CMK (cell line): Measurements from ENCODE around the gene THSD7A.

Experiments used
- DNase-seq: peaks from one replicate; pipeline ENCODE4 v3.0.0-alpha.2; 2010; ENCODE audit warnings: low read depth

THSD7A gene

DNA sequence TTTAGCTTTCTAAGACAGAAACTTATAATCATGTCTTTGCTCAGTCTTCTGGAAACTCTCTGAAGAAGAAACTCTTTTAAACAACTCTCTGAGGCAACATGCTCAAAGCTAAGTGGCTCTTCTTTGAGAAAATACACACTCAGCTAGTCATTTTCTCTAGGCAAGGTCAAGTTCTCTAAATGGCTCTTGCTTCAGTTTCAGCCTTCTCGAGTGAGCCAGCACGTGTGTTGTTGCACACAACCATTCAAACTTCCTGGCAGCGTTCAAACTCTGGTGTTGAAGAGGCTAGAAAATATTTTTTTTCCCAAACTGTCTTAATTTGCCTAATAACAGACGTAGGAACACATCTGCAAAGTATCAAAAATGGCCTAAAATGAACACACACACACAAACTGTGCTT is 129.1 kb downstream of the THSD7A start:
- no peak for DNase-seq

DNA sequence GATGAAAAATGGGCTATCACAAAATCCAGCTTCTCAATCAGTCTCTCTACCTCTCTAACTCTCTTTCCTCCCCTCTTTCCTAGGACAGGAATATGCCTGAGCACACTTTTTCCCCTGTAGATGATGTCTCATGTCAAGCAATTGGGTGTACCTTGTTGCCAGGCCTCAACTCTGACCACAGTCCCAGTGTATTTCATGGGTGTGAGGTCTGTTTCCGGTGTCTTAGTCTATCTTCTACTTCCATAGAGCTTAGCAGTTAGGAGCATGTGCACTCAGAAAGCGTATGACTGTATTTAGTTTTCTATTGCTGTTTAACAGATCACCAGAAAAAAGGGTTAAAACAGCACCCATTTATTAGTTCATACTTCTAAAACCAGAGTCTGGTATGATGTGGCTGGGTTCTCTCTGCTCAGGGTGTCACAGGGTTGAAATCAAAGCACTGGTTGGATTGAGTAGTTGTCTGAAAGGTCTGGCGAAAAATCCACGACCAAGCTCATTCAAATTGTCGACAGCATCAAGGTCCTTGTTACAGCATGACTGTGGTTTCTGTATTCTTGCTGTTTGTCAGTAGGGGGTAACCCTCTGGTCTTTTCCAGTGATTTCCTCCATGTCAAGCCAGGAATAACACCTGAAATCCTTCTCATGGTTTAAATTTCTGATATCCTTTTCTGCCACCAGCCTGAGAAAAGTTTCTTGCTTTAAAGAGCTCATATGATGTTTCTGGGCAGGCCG is 130.0 kb downstream of the THSD7A start:
- DNase-seq = no peak

DNA sequence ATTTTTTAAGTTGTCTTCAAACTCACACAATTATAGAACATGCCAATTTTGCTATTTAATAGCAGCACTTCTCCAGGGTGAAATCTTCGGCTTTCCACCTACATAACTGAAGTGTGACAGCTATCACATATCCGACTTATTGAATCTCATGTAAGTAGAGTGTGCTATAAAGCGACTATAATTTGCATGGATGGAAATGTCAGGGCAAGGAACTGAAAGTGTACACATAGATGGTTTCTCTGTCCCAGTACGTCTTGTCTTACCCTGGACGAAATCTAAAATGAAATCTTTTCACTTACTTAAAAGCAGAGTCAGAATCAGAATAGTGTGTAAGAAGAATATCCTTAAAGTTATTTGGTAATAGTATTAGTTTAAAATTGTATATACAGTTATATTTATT is 132.3 kb downstream of the THSD7A start:
- no peak for DNase-seq

DNA sequence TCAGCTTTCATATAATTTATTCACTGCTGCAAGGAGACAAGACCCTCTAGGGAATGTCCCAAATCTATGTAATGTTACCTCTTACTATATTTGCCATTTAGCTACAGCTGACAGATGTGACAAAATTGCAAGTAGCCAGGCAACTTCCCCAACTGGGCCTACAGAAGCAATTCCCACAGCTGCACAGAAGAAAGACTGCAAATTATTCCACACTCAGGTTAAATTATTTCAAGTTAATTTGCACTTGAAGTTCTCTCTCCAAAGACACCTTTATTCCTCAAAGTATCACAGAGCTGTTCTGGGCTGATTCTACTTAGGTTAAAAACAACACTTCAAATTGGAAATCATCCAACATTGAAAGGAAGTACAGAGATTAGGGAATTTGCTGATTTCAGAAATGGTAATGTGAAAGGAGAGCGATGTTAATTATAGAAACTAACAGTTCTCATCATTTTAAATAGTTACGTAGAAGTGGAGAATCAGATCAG is 133.6 kb downstream of the THSD7A start:
- DNase-seq = no peak

DNA sequence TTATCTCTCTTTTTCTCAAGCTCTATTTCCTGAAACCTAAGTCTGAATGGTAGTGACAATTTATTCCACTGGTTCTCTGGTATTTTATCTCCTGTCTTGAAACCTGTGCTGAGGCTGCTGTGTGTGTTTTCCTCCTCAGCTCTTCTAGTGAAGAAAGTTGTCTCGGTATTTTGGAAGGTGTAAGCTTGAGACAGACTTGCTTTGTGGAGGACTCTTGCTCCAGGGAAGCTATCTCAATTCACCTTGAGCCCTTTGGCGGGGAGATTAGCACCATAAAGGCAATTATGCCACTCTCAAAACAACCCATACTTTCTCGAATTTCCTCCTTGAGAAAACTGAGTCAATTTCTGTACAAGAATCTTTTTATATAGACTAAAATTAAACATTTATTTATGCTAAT is 141.6 kb downstream of the THSD7A start:
- no peak for DNase-seq

DNA sequence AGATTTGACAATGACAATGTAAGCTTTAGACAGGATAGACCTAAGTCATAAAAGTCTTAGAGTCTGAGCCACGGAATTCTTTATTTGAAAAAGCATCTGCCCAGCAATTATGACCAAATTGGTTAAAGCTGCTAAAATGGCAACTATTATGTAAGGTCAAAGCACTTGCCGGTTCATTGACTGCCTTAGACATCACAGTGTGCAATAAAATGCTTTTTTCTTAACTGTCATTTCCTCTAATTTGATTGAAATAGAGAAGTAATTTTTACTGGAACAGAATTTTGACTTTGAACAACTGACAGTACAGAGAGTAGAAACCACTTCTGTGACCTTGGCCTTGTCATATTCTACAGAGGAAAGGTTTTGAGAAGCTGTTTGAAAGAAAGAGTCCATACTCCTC is 142.9 kb downstream of the THSD7A start:
- DNase-seq = no peak

DNA sequence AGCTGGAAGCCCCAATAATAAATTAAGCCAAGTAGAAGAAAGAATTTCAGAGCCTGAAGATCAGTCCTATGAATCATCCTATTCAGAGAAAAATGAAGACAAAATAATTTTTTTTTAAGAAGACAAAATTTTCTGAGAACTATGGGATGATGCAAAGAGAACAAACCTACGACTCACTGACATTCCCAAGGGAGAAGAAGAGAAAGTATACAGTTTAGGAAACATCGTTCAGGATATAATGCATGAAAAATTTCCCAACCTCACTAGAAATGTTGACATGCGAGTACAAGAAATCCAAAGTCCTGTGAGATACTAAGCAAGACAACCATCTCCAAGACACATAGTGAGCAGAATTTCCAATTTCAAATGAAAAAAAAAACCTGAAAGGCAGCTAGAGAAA is 150.5 kb downstream of the THSD7A start:
- DNase-seq = no peak

DNA sequence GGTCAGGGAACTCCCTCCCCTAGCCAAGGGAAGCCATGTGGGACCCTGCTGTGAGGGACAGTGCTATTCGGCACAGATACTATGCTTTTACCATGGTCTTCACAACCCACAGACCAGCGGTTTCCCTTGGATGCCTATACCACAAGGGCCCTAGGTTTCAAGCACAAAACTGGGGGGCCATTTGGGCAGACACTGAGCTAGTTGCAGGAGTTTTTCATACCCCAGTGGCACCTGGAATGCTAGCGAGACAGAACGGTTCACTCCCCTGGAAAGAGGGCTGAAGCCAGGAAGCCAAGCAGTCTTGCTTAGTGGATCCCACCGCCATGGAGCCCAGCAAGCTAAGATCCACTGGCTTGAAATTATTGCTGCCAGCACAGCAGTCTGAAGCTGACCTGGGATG is 156.8 kb downstream of the THSD7A start:
- DNase-seq = no peak

DNA sequence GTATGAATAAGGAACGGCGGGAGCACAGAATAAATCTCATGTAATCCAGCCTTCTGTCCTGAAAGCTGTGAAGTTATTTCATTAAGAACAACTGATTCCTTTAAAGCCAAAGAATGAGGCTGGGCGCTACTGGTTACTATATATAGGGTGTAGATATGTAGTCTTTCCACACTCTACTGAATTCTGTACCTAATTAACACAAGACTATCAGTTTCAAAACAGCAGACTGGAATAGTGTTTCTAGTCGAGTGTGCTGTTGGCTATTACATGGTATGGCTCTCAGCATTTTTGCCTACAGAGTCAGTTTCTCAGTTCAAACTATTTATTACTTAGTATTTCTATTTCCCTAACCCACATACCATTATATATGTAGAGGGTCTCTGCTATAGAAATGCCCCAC is 163.3 kb downstream of the THSD7A start:
- no peak for DNase-seq

DNA sequence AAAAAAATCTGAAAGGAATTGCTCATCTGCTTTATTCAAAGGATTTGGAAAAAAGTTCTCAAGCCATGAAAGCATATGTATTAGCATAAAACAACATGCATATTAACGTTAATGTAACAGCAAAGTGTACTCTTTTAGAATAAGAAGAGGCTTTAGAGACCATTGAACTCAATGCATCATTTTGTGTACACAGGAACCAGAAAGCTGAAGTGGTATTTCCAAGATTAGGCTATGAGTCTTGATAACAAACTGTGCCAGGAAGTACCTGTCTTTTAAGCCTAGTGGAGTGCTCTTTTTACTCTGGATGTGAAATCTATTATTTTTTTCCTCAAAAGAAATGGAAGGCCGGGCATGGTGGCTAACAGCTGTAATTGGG is 164.2 kb downstream of the THSD7A start:
- DNase-seq = no peak

DNA sequence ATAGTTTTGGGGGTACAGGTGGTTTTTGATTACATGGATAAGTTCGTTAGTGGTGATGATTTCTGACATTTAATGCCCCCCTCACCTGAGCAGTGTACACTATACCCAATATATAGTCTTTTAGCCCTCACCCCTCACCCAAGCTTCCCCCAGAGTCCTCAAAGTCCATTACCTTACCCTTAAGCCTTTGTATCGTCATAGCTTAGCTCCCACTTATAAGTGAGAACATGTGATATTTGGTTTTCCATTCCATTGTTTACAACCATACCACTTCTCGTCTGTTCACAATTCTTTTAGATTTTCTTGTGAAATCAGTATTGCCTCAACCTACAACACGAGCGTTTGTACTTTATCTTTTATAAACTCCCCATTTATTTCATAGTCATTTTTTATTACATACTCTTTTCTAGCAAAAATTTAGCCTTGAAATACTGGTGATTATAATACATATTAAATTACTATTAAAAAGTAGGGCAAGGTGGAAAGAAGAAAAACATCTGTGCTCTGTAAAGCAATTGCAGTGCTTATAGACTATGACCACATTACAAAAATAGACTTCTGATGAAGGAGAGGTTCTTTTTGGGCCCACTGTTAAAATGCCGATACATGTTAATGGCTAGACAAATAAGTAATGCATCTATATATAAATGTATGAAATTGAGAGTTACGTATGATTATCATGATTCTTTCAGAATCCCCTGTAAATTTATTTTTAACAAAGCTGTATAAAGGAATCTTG is 164.8 kb downstream of the THSD7A start:
- no peak for DNase-seq

DNA sequence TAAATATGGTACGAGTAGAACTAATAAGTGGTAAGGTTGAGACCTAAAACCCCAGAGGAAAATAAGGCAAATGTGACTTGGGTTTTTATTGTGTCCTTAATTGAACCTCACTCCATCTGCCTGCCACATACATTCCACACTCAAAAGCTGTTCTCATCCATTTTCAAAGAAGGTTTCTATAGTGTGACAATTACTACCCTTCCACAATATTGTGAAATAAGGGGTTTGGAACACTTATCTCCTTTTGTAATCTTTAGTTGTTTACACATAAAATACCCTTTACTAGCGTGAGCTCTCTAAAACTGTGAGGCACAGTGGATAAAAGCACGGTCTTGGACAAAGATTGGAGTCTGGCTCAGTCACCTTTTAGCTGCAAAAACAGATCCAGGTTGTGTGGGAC is 166.6 kb downstream of the THSD7A start:
- DNase-seq = no peak

DNA sequence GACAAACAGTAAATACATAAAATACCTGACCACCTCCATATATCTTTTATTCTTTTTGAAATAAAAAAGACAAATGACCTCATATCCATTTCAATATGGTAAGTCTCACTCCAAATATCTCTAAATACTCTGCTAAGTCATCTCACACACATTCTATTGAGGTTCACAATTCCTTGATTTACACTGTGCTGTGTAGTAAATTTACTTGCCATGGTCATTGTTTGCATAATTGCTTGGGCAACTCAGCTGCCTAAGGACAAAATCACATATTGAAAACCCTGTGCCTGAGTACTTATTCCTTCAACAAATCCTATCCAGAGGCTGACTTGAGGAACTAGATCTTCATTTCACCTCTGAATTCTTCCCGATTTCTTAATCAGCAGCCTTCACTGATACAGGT is 176.4 kb downstream of the THSD7A start:
- no peak for DNase-seq

DNA sequence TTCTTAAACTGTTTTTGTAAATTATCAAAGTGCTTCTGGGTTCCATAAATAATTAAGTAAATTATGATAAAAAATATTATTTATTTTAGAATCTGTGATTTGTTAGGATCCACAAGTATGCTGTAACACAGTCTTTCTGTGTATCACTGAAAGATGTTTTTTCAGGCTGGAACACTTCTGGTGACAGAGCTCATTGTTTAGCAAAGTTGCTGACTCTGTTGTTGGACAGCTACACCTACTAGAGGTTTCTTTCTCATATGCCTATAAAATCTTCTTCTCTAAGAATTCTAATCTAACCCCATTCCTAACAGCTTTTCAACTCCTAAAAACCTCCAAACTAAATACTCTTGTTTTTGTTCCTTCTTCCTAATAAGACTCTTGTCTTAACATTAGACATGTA is 176.8 kb downstream of the THSD7A start:
- DNase-seq = no peak

DNA sequence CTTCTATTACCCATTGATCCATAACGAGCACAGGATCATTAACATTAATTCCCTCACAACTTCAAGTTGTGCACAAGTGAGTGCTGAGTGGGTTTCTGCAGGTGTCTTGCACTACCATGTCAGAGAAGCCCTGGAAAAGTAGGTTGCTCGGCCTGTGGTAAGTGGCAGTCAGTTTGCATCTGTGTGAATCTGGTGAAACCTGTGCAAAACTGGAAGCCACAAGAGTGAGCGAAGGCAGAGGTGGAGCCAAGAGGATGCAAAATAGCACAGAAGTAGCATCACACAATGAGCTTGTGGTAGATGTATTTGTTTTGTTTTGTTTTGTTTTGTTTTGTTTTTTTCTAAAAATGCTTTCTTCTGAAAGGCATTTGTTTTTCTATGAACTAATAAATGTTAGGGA is 181.5 kb downstream of the THSD7A start:
- no peak for DNase-seq

DNA sequence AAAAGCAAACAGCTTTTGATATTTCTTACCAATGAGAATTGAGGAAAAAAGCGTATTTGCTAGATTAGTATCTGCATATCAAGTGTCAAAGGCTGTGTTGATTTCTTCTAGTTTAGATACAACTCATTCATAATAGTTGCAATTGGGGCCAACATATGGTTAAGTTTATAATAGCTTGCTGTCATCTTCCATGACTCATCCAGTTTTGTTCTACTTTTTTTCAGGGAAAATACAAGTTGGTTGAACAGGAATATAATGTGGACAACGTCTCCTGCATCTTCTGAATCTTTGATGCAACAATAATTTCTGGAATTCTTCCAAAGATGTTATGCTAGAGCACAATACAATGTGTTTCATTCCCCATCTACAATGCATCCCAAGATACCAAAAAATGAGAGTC is 182.0 kb downstream of the THSD7A start:
- DNase-seq = no peak

DNA sequence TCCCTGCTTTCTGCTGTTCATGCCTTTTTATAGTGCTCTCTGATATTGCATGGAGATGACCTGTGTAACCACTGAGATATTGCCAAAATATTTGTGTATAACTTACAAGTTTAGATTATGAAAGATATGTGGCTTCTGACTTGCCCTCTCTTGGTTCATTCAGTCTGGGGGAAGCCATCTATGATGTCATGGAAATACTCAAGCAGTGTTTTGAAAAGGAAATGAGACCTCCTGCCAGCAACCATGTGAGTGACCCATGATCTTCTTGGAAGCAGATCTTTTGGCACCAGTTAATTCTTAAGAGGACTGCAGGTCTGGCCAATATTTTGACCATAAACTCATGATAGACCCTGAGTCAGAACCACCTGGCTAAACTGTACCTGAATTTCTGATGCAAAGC is 183.0 kb downstream of the THSD7A start:
- DNase-seq = no peak

DNA sequence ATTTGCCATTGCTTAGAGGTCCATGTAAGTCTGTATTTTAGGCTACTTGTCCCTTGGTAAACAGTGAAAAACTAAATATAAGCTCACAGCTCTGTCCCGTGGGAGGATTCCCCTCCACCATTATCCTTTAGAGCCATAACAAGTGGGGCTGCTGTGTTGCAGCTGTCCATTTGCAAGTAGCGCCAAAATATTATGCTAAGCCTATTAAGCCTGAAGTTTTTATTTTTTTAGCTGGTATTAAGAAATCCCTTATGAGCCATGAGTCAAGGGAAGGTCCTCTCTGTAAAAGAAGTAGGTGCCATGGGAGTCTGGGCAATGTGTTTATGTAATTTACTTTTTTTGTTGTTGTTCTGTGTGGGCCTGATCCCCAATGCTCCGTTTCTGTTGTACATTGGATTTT is 183.9 kb downstream of the THSD7A start:
- DNase-seq = no peak

DNA sequence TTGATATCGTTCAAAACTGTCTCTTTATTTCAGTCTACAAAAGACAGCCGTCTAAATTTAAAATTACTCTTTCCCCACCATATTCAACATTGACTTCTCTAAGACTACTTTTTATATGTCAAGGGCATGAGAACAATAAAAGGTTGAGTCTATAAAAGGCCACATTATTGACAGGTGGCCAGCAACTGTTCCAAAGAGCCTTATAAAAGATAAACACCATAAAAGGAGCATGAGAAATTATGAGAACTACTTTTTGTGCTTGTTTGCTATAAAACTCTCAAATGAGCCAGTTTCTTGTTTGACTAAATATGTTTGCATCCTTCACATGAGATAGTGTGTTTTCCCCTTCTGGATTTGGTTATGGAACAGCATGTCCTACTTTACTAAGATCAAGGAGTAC is 189.2 kb downstream of the THSD7A start:
- DNase-seq = no peak

DNA sequence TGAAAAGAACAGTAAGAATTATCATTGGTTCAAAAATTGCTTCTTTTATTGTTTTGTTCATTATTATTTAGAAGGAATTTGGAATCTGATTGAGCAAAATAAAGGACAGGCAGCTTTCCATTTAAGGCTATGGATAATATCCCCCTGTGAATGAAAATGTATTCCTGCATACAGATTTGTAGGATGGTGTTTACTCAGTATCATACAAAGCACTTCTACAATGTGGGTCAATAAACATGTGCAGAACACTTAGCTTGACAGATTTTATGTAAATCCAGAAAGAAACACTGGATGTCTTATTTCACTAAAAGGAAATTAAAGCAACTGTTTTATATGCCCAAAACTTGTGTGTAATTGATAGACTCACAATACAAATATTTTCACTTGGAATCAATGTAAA is 189.7 kb downstream of the THSD7A start:
- no peak for DNase-seq

DNA sequence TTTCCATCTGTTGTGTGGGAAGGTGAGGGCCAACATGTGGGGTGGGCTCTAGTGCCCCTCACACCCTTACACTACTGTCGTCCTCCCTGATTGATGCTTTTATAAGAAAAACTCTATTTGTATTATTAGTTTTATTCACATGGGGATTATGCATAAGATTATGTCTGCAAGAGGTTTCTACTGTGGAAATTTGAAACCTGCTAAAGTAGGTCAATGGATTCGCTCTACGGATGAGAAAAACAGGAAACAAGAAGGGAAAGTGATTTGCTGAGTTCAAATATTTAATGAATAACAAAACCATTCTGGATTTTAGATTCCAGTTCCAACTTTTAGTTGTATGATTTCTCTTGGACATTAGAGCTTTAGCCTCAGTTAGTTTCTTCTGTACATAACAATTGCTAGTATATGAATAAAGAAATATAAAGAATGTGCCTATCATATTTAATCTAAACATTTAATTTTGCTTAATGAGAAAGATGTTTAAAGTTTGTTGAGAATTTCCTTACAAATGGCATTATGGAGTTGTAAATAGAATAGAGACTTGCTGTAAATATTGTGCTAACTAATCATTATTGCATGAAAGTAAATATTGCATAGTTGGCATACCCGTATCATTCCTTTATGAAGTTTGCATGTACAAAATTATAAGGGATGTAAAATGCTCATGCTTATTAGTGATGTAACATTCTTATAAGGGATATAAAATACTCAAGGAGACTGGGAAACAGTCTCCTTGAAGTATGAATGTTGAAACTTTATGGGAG is 193.8 kb downstream of the THSD7A start:
- DNase-seq = no peak

DNA sequence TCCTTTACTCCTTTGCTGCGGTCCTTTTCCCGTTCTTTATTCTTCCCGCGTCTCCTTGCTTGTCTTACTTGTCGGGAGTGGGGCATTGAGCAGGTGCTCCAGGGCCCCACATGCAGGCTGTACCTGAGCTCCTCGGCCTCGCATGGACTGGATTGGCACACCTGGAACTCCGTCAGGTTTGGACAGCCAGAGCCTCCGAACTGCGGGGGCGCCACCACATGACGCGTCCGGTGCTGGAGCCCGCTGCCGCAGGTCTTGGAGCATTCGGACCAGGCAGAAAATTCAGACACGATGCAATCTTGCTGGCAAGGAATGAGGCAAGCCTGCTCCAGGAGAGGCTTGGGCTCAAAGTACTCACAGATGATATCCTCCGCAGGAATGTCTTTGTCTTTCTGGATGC is 195.7 kb downstream of the THSD7A start:
- DNase-seq = no peak

DNA sequence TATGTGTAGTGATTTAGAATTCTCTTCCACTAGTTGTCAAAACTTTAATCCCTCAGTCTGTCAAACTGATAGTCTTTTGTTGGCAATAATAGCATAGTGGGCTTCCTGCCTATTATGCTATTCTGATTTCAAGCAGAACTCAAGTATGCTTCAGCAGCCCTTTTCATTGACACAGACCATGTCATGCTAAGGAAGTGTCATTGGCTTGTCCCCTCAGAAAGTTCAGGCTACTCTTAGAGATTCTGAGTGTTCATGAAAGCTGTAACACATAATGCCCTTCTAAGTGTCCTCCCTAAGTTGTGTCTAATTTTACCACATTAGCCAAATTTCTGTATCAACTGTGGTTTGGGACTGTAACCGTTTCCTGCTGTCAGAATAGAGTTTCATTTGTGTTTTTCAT is 198.7 kb downstream of the THSD7A start:
- DNase-seq = no peak
